Right lobe of liver (tissue), 4 donors: ENCODE results near the gene HDAC10.

Experiments
- POLR2A ChIP-seq: fragments of 450-650 bp; IDR thresholded peaks from one replicate; pipeline ENCODE4 v1.6.1; 2017; ENCODE audit warnings: antibody characterized with exemption, mild to moderate bottlenecking
- TF ChIP-seq, protein P1 (sequence below), 4 donors: fragments of 200-600 bp in 3 of 4; fragments of 450-650 bp in 1 of 4; IDR thresholded peaks; one replicate each; pipeline versions ENCODE4 v1.5.1 to v1.8.0; 2016 to 2022; ENCODE audit warnings: antibody characterized with exemption in 4 of 4, mild to moderate bottlenecking in 2 of 4
- donor health status: DM: no; HTN: no; CAD: no.
- donor health status: DM: no; HTN: no; CAD: no.
- donor health status: DM: no; HTN: yes; CAD: no.

DNA sequence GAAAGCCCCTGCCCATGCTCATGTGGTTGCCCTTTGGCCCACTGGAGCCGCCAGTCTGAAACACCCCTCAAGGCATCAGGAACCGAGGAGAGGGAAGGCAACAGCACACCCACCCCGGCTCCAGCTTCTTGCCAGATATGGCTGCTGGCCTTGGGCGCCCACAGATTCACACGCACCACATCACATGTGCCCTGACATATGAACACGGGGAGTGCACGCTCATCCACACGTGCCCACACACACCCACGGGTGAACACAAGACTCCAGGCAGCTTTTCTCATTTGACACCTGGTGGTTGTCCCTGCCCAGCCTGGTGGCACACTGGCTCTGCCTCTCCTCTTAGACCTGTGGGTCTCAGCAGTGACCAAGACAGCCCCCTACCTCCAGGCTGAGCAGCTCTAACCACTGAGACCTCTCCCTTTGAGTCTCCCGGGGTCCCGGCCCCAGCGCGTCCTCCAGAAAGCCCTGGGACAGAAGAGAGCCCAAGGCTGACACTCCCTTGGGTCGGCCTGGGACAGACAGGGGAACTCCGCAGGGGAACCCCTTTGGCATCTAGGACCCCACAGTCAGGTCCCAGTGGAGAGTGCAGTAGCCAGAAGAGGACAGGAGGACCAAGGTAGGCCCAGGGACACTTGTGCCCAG is 13.2 kb upstream of the HDAC10 start:
- TF ChIP-seq, protein P1, sequence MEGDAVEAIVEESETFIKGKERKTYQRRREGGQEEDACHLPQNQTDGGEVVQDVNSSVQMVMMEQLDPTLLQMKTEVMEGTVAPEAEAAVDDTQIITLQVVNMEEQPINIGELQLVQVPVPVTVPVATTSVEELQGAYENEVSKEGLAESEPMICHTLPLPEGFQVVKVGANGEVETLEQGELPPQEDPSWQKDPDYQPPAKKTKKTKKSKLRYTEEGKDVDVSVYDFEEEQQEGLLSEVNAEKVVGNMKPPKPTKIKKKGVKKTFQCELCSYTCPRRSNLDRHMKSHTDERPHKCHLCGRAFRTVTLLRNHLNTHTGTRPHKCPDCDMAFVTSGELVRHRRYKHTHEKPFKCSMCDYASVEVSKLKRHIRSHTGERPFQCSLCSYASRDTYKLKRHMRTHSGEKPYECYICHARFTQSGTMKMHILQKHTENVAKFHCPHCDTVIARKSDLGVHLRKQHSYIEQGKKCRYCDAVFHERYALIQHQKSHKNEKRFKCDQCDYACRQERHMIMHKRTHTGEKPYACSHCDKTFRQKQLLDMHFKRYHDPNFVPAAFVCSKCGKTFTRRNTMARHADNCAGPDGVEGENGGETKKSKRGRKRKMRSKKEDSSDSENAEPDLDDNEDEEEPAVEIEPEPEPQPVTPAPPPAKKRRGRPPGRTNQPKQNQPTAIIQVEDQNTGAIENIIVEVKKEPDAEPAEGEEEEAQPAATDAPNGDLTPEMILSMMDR (IDR thresholded peaks at IDR 0.05): no peak
- TF ChIP-seq POLR2A: no peak
